ENCODE results near the gene ADRA2B. TPM values are rescaled to one million over a fixed set of nuclear protein-coding genes. Genes with fewer than 3 reads are reported as not detected.
"Not testable (repeated sequence)": the region's sequence is repeated elsewhere in the genome, so short reads cannot be mapped to it uniquely, and the experiment has no call there.

Gene ADRA2B
- total RNA-seq, 2 donors from 2014 or later, result 0.09 to 1.3 TPM

DNA sequence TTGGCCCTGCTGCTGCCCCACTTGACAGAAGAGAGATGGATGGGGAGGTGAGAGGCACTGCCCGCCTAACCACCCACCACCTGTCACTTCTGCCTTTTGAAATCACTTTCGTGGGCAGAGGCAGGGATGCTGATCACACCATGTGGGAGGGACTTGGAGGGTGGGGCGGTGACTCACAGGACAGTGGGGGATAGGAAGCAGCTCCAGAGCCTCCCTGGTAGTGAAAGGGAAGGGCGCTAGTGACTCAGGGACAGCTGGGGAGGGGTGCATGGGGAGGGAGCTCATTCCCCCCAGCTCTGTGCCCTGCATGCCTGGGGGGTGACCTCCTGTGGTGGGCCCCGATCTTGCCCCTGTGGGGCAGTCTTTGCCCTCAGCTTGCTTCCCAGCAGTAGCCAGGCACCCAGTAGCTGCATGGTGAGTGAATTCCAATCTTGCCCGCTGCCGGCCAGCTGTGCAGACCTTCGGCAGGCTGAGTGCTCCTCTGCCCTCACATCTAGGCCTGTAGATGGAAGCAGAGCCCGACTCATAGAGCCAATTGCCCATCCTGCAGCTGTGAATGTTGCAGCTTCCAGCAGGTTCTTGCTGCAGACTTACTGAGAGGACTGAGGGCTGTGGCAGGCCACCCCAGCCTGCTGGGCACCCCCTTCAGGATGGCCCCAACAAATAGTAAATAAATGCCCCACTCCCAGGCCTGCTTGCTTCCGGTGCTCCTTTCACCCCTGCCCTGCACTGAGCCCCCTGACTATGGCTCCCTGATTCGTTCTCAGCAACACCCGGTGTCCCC, 53.1 kb downstream of the ADRA2B start:
- ATAC-seq (replicated peaks), result peak; percentile 94
- H3K4me3 Mint-ChIP-seq; H3K27ac Mint-ChIP-seq; H3K27me3 Mint-ChIP-seq; H3K4me1 Mint-ChIP-seq; H3K36me3 Mint-ChIP-seq (ENCODE audit: low read depth); H3K9me3 Mint-ChIP-seq: not testable (repeated sequence)

Other genes starting within 250 kb of the ADRA2B start
- 10 to 100 TPM; 67.1 to 74.0 TPM for gene ANKRD36C, start 124.7 kb downstream of the ADRA2B start, total RNA-seq
- gene GPAT2, start 81.7 kb downstream of the ADRA2B start, total RNA-seq, result 10 to 100 TPM in 1 of 2 donors, 1 to 10 TPM in 1; 2.7 to 28.2 TPM
- gene ASTL, start 21.9 kb upstream of the ADRA2B start, total RNA-seq, result 1 to 10 TPM in 1 of 2 donors, under 1 TPM in 1; 0.93 to 6.9 TPM
- gene DUSP2, start 28.9 kb upstream of the ADRA2B start, total RNA-seq, result 100 to 1,000 TPM in 1 of 2 donors, 10 to 100 TPM in 1; 82.0 to 379 TPM
- 100 to 1,000 TPM; 140 to 190 TPM for gene STARD7, start 92.3 kb upstream of the ADRA2B start, total RNA-seq
- gene TMEM127, start 149.4 kb upstream of the ADRA2B start, total RNA-seq, result 10 to 100 TPM; 23.8 to 25.4 TPM
- 10 to 100 TPM; 71.4 to 81.3 TPM for gene CIAO1, start 149.7 kb upstream of the ADRA2B start, total RNA-seq
- gene SNRNP200, start 189.0 kb upstream of the ADRA2B start, total RNA-seq, result 100 to 1,000 TPM; 155 to 198 TPM
- 10 to 100 TPM; 26.1 to 55.9 TPM for gene ITPRIPL1, start 208.7 kb upstream of the ADRA2B start, total RNA-seq
- 10 to 100 TPM; 63.1 to 89.5 TPM for gene NCAPH, start 219.2 kb upstream of the ADRA2B start, total RNA-seq